ENCODE data around the gene CREB3.
A peak's percentile ranks its signal among the peaks of the same experiment; 100 is the strongest.

The CREB3 gene

GRCh38 chr9:35723426-35723825, 9.0 kb upstream of the CREB3 start:
- intact Hi-C loops (cut with DNase I; ENCODE audit: low total_unique reads): no loop called here
- H3K27ac ChIP-seq: peak overlapping the region; percentile 50 to 99
- DNase-seq: no peak

GRCh38 chr9:35723908-35724307, 8.6 kb upstream of the CREB3 start:
- peak overlapping the region; percentile 50 to 99 for H3K27ac ChIP-seq
- peak in 1 of 2 donors; percentile 56 for DNase-seq
- peaks cover 67 to 77% (median 68%) of the 10 kb centered on the region in 3 donors for H3K36me3 ChIP-seq
- peaks cover 0 to 38% (median 29%) of the 10 kb centered on the region in 4 donors for H3K4me1 ChIP-seq
- TF ChIP-seq CTCF (IDR thresholded peaks at IDR 0.05): no peak
- intact Hi-C loops (cut with DNase I; ENCODE audit: low total_unique reads): no loop called here
- no peaks in the 10 kb centered on the region for H3K27me3 ChIP-seq
- no peak overlapping the region for H3K4me3 ChIP-seq
- H3K9me3 ChIP-seq: no peaks in the 10 kb centered on the region

More at GRCh38 chr9:35723426-35723825, 9.0 kb upstream of the CREB3 start:
- no peak for TF ChIP-seq CTCF (IDR thresholded peaks at IDR 0.05)
- Histone ChIP-seq H3K27me3 (no peaks in the 10 kb centered on the region), H3K4me3 (no peak overlapping the region), H3K4me1 (peaks cover 0 to 33% (median 24%) of the 10 kb centered on the region in 4 donors), H3K9me3 (no peaks in the 10 kb centered on the region), H3K36me3 (peaks cover 72 to 82% (median 73%) of the 10 kb centered on the region in 3 donors)

GRCh38 chr9:35725362-35725761, 7.1 kb upstream of the CREB3 start:
- Histone ChIP-seq H3K4me3 (no peak overlapping the region), H3K9me3 (no peaks in the 10 kb centered on the region), H3K27me3 (no peaks in the 10 kb centered on the region), H3K27ac (peak overlapping the region; percentile 92 to 99), H3K4me1 (peaks cover 0 to 51% (median 43%) of the 10 kb centered on the region in 4 donors), H3K36me3 (peaks cover 52 to 63% (median 54%) of the 10 kb centered on the region in 3 donors)
- TF ChIP-seq CTCF (IDR thresholded peaks at IDR 0.05): no peak
- intact Hi-C loops (cut with DNase I; ENCODE audit: low total_unique reads): loop anchor here (5.0 kb wide), 1 partner anchor 33 kb away; no protein-coding TSS in a partner anchor
- DNase-seq: peak in 1 of 2 donors; percentile 61

GRCh38 chr9:35726931-35727330, 5.5 kb upstream of the CREB3 start:
- peak overlapping the region; percentile 65 to 93 for H3K4me3 ChIP-seq
- H3K4me1 ChIP-seq: peaks cover 0 to 60% (median 50%) of the 10 kb centered on the region in 4 donors
- H3K27me3 ChIP-seq: no peaks in the 10 kb centered on the region
- TF ChIP-seq CTCF (IDR thresholded peaks at IDR 0.05): peak in 1 of 2 experiments; percentile 31
- intact Hi-C loops (cut with DNase I; ENCODE audit: low total_unique reads): loop anchor here (5.0 kb wide), 1 partner anchor 35 kb away; no protein-coding TSS in a partner anchor
- peaks cover 37 to 47% (median 38%) of the 10 kb centered on the region in 3 donors for H3K36me3 ChIP-seq
- peak overlapping the region; percentile 92 to 99 for H3K27ac ChIP-seq
- peak; percentile 59 to 92 for DNase-seq
- H3K9me3 ChIP-seq: no peaks in the 10 kb centered on the region

- H3K27ac ChIP-seq: peak overlapping the region; percentile 92 to 99
- DNase-seq: no peak
- intact Hi-C loops (cut with DNase I; ENCODE audit: low total_unique reads): loop anchor here (1.0 to 5.0 kb wide), 2 partner anchors 35 to 69 kb away; partner anchors contain the start of genes CCDC107 and RMRP
- H3K9me3 ChIP-seq: no peaks in the 10 kb centered on the region
- H3K4me1 ChIP-seq: peaks cover 0 to 60% (median 50%) of the 10 kb centered on the region in 4 donors
- peaks cover 29 to 40% (median 31%) of the 10 kb centered on the region in 3 donors for H3K36me3 ChIP-seq
- no peak for TF ChIP-seq CTCF (IDR thresholded peaks at IDR 0.05)
- peak overlapping the region; percentile 65 to 93 for H3K4me3 ChIP-seq
- H3K27me3 ChIP-seq: no peaks in the 10 kb centered on the region
Measured at GRCh38 chr9:35727676-35728040, 4.8 kb upstream of the CREB3 start.

Data from tibial artery (tissue), 4 donors.